Ishikawa (cell line): Measurements from ENCODE around the gene ELOVL2.

ENCODE experiments used
- CEBPB ChIP-seq: IDR thresholded peaks from 2 replicates; pipeline ENCODE4 v1.6.1; 2012
- CREB1 ChIP-seq: IDR thresholded peaks from 2 replicates; pipeline ENCODE4 v1.6.1; 2012; ENCODE audit warnings: low read depth
- REST ChIP-seq: IDR thresholded peaks from 2 replicates; pipeline ENCODE4 v1.6.1; 2012; ENCODE audit warnings: low read depth, mild to moderate bottlenecking
- YY1 ChIP-seq: IDR thresholded peaks from 2 replicates; pipeline ENCODE4 v1.6.1; 2012; ENCODE audit warnings: low read depth

DNA sequence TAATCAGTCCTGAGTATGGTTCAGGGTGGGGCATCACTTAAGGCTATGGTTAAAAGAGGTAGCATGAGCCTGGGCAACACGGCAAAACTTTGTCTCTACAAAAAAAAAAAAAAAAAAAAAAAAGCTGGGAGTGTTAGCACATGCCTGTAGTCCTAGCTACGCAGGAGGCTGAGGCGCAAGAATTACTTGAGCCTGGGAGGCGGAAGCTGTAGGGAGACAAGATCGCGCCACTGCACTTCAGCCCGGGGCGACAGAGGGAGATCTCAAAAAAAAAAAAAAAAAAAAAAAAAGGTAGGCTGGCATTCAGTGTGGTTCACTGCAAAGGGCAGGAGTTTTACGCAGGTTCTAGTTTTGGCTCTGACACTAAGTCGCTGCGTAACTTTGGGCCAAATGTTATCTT, 15.1 kb downstream of the ELOVL2 start:
- TF ChIP-seq REST (no peak), CREB1 (no peak), YY1 (no peak), CEBPB (no peak)
